DMS53 treated with DMSO at 0.1 percent for 48 hours (cell line): ENCODE data around the gene OXCT2.
"Not testable (repeated sequence)": the region's sequence is repeated elsewhere in the genome, so short reads cannot be mapped to it uniquely, and the experiment has no call there.

Experiments used
- DNase-seq: peaks from one replicate; lab custom pipeline; 2025; ENCODE audit not compliant: unreplicated experiment; lab: John Stamatoyannopoulos, UW

The OXCT2 gene

GRCh38 chr1:39787964-39788363 is 16.8 kb upstream of the OXCT2 start:
- DNase-seq, result not testable (repeated sequence)

- DNase-seq, result no peak
These were observed 16.3 kb upstream of the OXCT2 start for GRCh38 chr1:39787468-39787867.

- not testable (repeated sequence) for DNase-seq
These were observed 15.9 kb upstream of the OXCT2 start for GRCh38 chr1:39787108-39787375.

GRCh38 chr1:39786303-39787107 is 15.4 kb upstream of the OXCT2 start:
- not testable (repeated sequence) for DNase-seq

DNA sequence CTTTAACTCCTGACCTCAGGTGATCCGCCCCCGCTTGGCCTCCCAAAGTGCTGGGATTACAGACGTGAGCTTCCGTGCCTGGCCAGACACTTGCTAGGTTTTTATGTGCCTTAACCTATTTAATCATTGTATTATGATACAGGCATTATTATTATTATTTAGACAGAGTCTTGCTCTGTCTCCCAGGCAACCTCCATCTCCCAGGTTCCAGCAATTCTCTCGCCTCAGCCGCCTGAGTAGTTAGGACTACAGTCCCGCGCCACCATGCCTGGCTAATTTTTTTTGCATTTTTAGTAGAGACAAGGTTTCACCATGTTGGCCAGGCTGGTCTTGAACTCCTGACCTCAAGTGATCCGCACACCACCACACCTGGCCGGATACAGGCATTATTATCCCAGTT is 11.5 kb upstream of the OXCT2 start:
- DNase-seq, result not testable (repeated sequence)

DNA sequence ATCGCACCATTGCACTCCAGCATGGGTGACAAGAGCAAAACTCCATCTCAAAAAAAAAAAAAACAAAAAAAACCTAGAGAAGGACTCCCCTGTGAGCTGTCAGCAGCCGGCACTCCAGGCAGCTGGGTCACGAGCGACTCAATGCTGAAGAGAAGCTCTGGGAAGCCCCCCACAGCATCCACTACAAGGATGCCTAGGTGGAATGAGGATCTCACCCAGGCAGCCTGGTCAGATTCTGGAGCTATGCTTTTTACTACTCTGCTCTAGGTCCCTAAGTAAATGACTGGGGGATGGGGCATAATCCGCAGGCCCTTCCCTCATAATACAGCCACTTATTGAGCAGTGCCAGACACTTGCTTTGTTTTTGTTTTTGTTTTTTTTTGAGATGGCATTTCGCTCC is 11.0 kb upstream of the OXCT2 start:
- DNase-seq, result no peak

GRCh38 chr1:39781349-39781715 is 10.2 kb upstream of the OXCT2 start:
- no peak for DNase-seq

DNA sequence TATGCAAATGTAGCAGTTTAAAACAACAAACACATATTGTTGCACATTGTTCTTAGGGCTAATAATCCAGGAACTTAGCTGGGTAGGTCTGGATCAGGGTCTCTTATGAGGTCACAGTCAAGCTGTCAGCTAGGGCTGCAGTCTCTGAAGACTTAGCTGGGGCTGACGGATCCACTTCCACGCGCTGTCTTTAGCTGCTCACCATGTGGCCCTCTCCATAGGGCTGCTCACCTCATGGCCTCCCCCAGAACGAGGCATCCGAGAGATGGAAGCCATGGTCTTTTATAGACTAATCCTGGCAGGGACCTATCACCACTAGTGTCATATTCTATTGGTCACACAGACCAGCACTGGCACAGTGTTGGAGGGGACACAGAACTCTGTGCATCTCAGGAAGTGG is 8.7 kb upstream of the OXCT2 start:
- no peak for DNase-seq

- DNase-seq, result no peak
These were observed 8.0 kb upstream of the OXCT2 start for GRCh38 chr1:39779137-39779536.

DNA sequence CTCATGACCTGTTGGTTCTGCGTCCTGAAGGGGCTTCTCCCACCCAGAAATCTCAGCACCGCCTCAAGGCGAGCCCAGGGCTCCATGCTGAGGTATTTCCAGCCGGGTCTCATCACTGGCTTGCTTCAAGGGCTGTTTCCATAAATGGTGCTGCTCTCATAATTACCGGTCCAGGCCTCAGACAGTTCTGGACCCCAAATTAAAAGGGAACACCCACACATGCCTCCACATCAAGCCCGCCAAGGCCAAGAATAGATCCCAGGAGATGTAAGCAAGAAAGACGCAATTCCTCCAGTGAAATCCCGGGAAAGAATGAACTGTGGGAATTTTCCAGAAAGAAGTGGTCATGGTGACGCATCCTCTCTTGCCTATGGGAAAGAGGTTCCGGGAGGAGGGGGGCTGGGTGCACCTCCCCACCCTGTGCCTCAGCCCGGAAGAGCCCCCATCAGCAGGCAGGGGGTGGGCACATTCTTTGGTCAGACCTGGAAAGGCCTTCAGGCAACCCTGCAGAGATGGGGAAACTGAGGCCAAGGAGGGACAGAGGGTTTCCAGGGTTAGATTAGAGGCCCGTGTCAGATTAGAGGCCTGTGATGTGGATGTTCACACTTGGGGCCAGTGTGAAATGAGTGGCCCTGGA is 7.4 kb upstream of the OXCT2 start:
- DNase-seq, result not testable (repeated sequence)

GRCh38 chr1:39777896-39778295 is 6.7 kb upstream of the OXCT2 start:
- not testable (repeated sequence) for DNase-seq

- no peak for DNase-seq
These were observed 6.2 kb upstream of the OXCT2 start for GRCh38 chr1:39777306-39777705.

- DNase-seq, result no peak
These were observed 5.7 kb upstream of the OXCT2 start for GRCh38 chr1:39776886-39777285.

- DNase-seq, result no peak
These were observed 5.2 kb upstream of the OXCT2 start for GRCh38 chr1:39776400-39776713.

DNA sequence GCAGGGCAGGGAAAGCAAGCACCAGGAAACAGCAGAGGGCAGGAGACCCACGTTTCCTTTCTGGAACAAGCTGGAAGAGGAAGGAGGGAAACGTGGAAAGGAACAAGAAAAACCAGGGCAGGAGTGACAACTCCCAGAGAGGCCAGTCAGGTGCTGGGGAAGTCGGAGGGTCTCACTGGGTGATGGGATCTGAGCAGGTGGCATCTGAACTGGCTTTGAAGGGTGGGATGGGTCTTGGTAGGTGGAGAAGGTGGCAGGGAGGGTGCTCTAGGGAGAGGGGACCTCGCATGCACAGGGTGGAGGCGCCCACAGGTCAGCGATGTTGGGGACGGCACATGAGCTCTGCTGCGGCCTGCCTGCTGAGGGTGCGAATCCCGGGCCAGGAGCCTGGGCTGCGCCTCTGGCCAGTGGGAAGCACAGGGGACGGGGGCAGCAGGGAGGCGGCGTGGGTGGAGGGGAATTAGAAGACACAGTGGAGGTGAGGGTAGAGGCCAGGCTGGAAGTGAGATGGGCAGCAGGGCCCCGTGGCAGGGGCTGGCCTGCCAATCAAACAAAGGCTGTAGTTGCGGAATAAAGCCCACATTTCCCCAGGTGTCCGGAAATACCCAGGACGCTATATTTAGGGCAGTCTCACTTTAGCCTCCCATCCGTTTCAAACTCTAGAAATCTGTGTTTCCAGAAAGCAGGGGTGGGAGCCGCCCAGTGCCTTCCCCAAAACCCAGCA is 4.7 kb upstream of the OXCT2 start:
- DNase-seq, result not testable (repeated sequence)

- not testable (repeated sequence) for DNase-seq
These were observed 4.0 kb upstream of the OXCT2 start for GRCh38 chr1:39775141-39775540.

GRCh38 chr1:39773369-39773979 is 2.3 kb upstream of the OXCT2 start:
- not testable (repeated sequence) for DNase-seq

GRCh38 chr1:39770100-39771021 is 787 bp downstream of the OXCT2 start:
- not testable (repeated sequence) for DNase-seq

- not testable (repeated sequence) for DNase-seq
These were observed 1.6 kb downstream of the OXCT2 start for GRCh38 chr1:39769502-39769901.

DNA sequence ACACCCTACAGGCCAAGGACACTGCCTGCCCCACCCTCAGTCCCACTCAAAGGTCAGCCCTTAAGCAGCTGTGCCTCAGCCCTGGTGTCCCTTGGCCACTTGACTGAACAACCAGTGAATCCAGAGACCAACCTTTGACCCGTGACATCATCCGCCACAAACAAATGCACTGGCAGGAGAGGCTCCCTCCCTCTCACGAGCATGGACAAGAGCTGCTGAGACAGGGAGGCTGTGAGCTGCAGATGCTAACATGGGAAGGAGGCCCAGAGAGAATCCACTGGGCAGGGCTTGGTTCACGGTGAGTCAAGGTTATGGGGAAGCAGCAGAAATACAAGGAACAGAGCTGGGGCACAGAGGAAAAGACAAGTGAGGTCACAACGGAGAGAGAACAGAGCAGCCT is 4.7 kb downstream of the OXCT2 start:
- DNase-seq, result not testable (repeated sequence)

GRCh38 chr1:39764512-39764911 is 6.6 kb downstream of the OXCT2 start:
- DNase-seq, result not testable (repeated sequence)
